H9 (cell line): ENCODE results near the gene OR10H3. TPM values are rescaled to one million over a fixed set of nuclear protein-coding genes. Genes with fewer than 3 reads are reported as not detected.
"Not testable (repeated sequence)": the region's sequence is repeated elsewhere in the genome, so short reads cannot be mapped to it uniquely, and the experiment has no call there.

Source experiments
- DNase-seq: peaks from one replicate; pipeline ENCODE4 v3.0.0-alpha.2; 2017
- H2AFZ ChIP-seq: one replicate; pipeline ENCODE4 v1.6.1; 2013; ENCODE audit warnings: mild to moderate bottlenecking, low read length, control low read depth, moderate library complexity
- H2AK5ac ChIP-seq: 2 replicates; pipeline ENCODE4 v1.6.1; 2013; ENCODE audit warnings: low read length, control low read depth, mixed read lengths; ENCODE audit not compliant: insufficient read length
- H2BK120ac ChIP-seq: one replicate; pipeline ENCODE4 v1.6.1; 2013; ENCODE audit warnings: low read depth, mild to moderate bottlenecking, low read length, control low read depth, inconsistent platforms; ENCODE audit not compliant: poor library complexity, severe bottlenecking
- H2BK12ac ChIP-seq: 2 replicates; pipeline ENCODE4 v1.6.1; 2013; ENCODE audit warnings: low read length, control low read depth, mixed read lengths, low read depth; ENCODE audit not compliant: insufficient read length
- H2BK15ac ChIP-seq: 2 replicates; pipeline ENCODE4 v1.6.1; 2013; ENCODE audit warnings: low read depth, low read length, control low read depth
- H2BK20ac ChIP-seq: one replicate; pipeline ENCODE4 v1.6.1; 2013; ENCODE audit warnings: low read depth, mild to moderate bottlenecking, low read length, control low read depth, inconsistent platforms; ENCODE audit not compliant: poor library complexity, severe bottlenecking
- H2BK5ac ChIP-seq: 2 replicates; pipeline ENCODE4 v1.6.1; 2013; ENCODE audit warnings: low read length, control low read depth, mixed read lengths; ENCODE audit not compliant: insufficient read length
- H3K14ac ChIP-seq: 2 replicates; pipeline ENCODE4 v1.6.1; 2013; ENCODE audit warnings: low read length, control low read depth; ENCODE audit not compliant: insufficient read depth
- H3K18ac ChIP-seq: 2 replicates; pipeline ENCODE4 v1.6.1; 2013; ENCODE audit warnings: low read depth, mild to moderate bottlenecking, mixed read lengths, low read length, control low read depth; ENCODE audit not compliant: insufficient read length
- H3K23ac ChIP-seq: 2 replicates; pipeline ENCODE4 v1.6.1; 2013; ENCODE audit warnings: low read length, control low read depth, mixed read lengths, low read depth; ENCODE audit not compliant: insufficient read length
- H3K23me2 ChIP-seq: 2 replicates; pipeline ENCODE4 v1.6.1; 2013; ENCODE audit warnings: low read depth, mild to moderate bottlenecking, mixed read lengths, low read length, control low read depth; ENCODE audit not compliant: insufficient read length, poor library complexity, severe bottlenecking
- H3K27ac ChIP-seq: 2 replicates; pipeline ENCODE4 v1.5.1; 2013; ENCODE audit warnings: low read length, control low read depth, mixed read lengths, low read depth; ENCODE audit not compliant: insufficient read length
- H3K27me3 ChIP-seq: 2 replicates; pipeline ENCODE4 v1.6.1; 2013; ENCODE audit warnings: low read length, control low read depth, inconsistent platforms; ENCODE audit not compliant: insufficient read depth
- H3K4ac ChIP-seq: 2 replicates; pipeline ENCODE4 v1.6.1; 2013; ENCODE audit warnings: low read depth, mild to moderate bottlenecking, control low read depth, inconsistent platforms, low read length, moderate library complexity
- H3K4me1 ChIP-seq: 2 replicates; pipeline ENCODE4 v1.6.1; 2013; ENCODE audit warnings: low read length, control low read depth, inconsistent platforms; ENCODE audit not compliant: insufficient read depth
- H3K4me2 ChIP-seq: 2 replicates; pipeline ENCODE4 v1.6.1; 2013; ENCODE audit warnings: low read length, control low read depth, mixed read lengths; ENCODE audit not compliant: insufficient read length, insufficient read depth
- H3K56ac ChIP-seq: 2 replicates; pipeline ENCODE4 v1.6.1; 2013; ENCODE audit warnings: low read depth, mild to moderate bottlenecking, mixed read lengths, low read length, control low read depth; ENCODE audit not compliant: insufficient read length
- H3K79me1 ChIP-seq: 2 replicates; pipeline ENCODE4 v1.6.1; 2013; ENCODE audit warnings: low read depth, mild to moderate bottlenecking, moderate library complexity, low read length, control low read depth, inconsistent platforms; ENCODE audit not compliant: insufficient read depth, poor library complexity, severe bottlenecking
- H3K79me2 ChIP-seq: 2 replicates; pipeline ENCODE4 v1.6.1; 2013; ENCODE audit warnings: low read length, control low read depth, inconsistent platforms; ENCODE audit not compliant: insufficient read depth
- H3K9ac ChIP-seq: 2 replicates; pipeline ENCODE4 v1.6.1; 2013; ENCODE audit warnings: low read length, control low read depth, mixed read lengths; ENCODE audit not compliant: insufficient read length; ENCODE audit errors: extremely low read depth
- H3K9me3 ChIP-seq: one replicate; pipeline ENCODE4 v1.6.1; 2013; ENCODE audit warnings: low read depth, low read length, inconsistent platforms; ENCODE audit not compliant: control insufficient read depth
- H3T11ph ChIP-seq: one replicate; pipeline ENCODE4 v1.6.1; 2013; ENCODE audit warnings: mild to moderate bottlenecking, low read length, control low read depth, inconsistent platforms
- H4K20me1 ChIP-seq: one replicate; pipeline ENCODE4 v1.6.1; 2013; ENCODE audit not compliant: control insufficient read depth, insufficient read length, insufficient read depth
- H4K5ac ChIP-seq: 2 replicates; pipeline ENCODE4 v1.6.1; 2013; ENCODE audit warnings: low read depth, mild to moderate bottlenecking, mixed read lengths, low read length, control low read depth; ENCODE audit not compliant: insufficient read length
- H4K8ac ChIP-seq: replicated peaks from 2 replicates; pipeline ENCODE4 v1.6.1; 2013; ENCODE audit warnings: low read length, control low read depth, mixed read lengths, low read depth; ENCODE audit not compliant: insufficient read length
- H4K91ac ChIP-seq: 2 replicates; pipeline ENCODE4 v1.6.1; 2013; ENCODE audit warnings: low read depth, mild to moderate bottlenecking, moderate library complexity, mixed read lengths, low read length, control low read depth; ENCODE audit not compliant: insufficient read length
- H3K27ac Mint-ChIP-seq, 3 experiments: 2 replicates in 2 of 3; 3 replicates in 1 of 3; pipeline ENCODE4 v1.8.0; 2020 to 2021; ENCODE audit warnings: mixed read lengths in 3 of 3, mild to moderate bottlenecking in 1 of 3, moderate library complexity in 1 of 3
- H3K27me3 Mint-ChIP-seq: 2 replicates; pipeline ENCODE4 v1.8.0; 2021; ENCODE audit warnings: low read depth, mild to moderate bottlenecking, moderate library complexity, mixed read lengths
- H3K36me3 Mint-ChIP-seq, 3 experiments: 2 replicates in 2 of 3; 3 replicates in 1 of 3; pipeline ENCODE4 v1.8.0; 2020 to 2021; ENCODE audit warnings: low read depth in 3 of 3, mixed read lengths in 3 of 3; ENCODE audit not compliant: insufficient read depth in 1 of 3
- H3K4me1 Mint-ChIP-seq, 2 experiments: 2 replicates each; pipeline ENCODE4 v1.8.0; 2020; ENCODE audit warnings: mixed read lengths in 2 of 2
- H3K4me3 Mint-ChIP-seq, 2 experiments: 2 replicates in 1 of 2; 3 replicates in 1 of 2; pipeline ENCODE4 v1.8.0; 2020 to 2021; ENCODE audit warnings: mild to moderate bottlenecking in 2 of 2, mixed read lengths in 2 of 2, moderate library complexity in 1 of 2
- H3K9me3 Mint-ChIP-seq, 2 experiments: 2 replicates in 1 of 2; 3 replicates in 1 of 2; pipeline ENCODE4 v1.8.0; 2020; ENCODE audit warnings: mild to moderate bottlenecking in 2 of 2, mixed read lengths in 2 of 2, moderate library complexity in 1 of 2
- CTCF ChIP-seq: fragments of 200-600 bp; sonication (generic); conservative IDR thresholded peaks from 3 replicates; pipeline ENCODE4 v1.8.0; 2021; ENCODE audit warnings: antibody characterized with exemption, mild to moderate bottlenecking
- WGBS: extraction: QIAGEN DNeasy Blood & Tissue Kit; methylation state at CpG from one replicate; pipeline ENCODE4 v1.1.7; 2013; ENCODE audit warnings: missing lambda C conversion rate, low lambda C conversion rate, mixed read lengths; ENCODE audit not compliant: insufficient read length; ENCODE audit errors: extremely low coverage; 5-methylcytosine and 5-hydroxymethylcytosine counted together
- total RNA-seq: library from RNA; stranded (reverse); gene quantifications from 2 replicates; pipeline ENCODE4 v1.2.1, GENCODE V29; 2021

The OR10H3 gene
- total RNA-seq, 1 experiment from 2014 or later: not detected

DNA sequence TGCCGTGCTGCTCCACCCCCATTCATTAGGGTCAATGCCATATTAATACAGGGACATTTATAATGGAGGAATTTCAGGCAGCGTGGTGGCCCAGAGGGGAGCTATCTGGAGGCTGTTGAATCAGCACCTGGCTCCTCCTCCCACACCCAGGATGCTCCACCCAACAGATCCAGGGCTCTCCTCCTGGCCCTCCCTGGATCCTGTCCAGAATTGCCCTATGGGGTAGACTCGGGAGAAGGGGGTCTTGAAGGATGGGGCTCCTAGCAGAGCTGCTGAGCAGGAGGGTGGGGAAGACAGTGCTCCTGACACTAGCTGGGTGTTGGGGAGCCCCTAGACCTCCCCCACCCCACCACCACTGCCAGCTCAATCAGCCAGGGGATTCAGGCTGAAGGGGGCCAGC, 44.4 kb downstream of the OR10H3 start:
- Mint-ChIP-seq H3K9me3 (peaks cover 81 to 89% of the 10 kb centered on the region in 2 experiments), H3K36me3 (peaks cover 11 to 23% (median 15%) of the 10 kb centered on the region in 3 experiments; a peak in 6 of 7 replicates)
- H3K14ac ChIP-seq: no peak overlapping the region

GRCh38 chr19:15782896-15783295, 45.1 kb downstream of the OR10H3 start:
- not testable (repeated sequence) for H3K4ac ChIP-seq, H3K9ac ChIP-seq, H3K56ac ChIP-seq, H2BK120ac ChIP-seq, H2AFZ ChIP-seq, H4K8ac ChIP-seq, H3K27ac Mint-ChIP-seq, H3K4me2 ChIP-seq, H3K4me3 Mint-ChIP-seq, H2BK15ac ChIP-seq, H3K27me3 Mint-ChIP-seq, H3K79me1 ChIP-seq, H4K5ac ChIP-seq, H2BK12ac ChIP-seq, H3K23me2 ChIP-seq, H2BK20ac ChIP-seq, H3K14ac ChIP-seq, H2AK5ac ChIP-seq, DNase-seq, H3K23ac ChIP-seq, H3T11ph ChIP-seq, H2BK5ac ChIP-seq, H4K20me1 ChIP-seq, H3K27me3 ChIP-seq, H3K4me1 ChIP-seq, H3K27ac ChIP-seq, H3K18ac ChIP-seq, H3K79me2 ChIP-seq, H3K4me1 Mint-ChIP-seq, H4K91ac ChIP-seq
- Mint-ChIP-seq H3K9me3 (peaks cover 81 to 89% of the 10 kb centered on the region in 2 experiments), H3K36me3 (peaks cover 7 to 21% (median 17%) of the 10 kb centered on the region in 3 experiments; a peak in 6 of 7 replicates)
- WGBS: no CpG with 5 or more reads among the region's 7 CpGs
- peaks cover 64% of the 10 kb centered on the region for H3K9me3 ChIP-seq

More for the DNA sequence above, 44.4 kb downstream of the OR10H3 start:
- no peak overlapping the region for H3K4ac ChIP-seq
- H3K9me3 ChIP-seq: peaks cover 64% of the 10 kb centered on the region
- no peak overlapping the region for H2BK20ac ChIP-seq
- H3K79me1 ChIP-seq: no peaks in the 10 kb centered on the region
- H4K91ac ChIP-seq: no peak overlapping the region
- no peak overlapping the region for H2BK5ac ChIP-seq
- no CpG with 5 or more reads among the region's 3 CpGs for WGBS
- H2AFZ ChIP-seq: no peak overlapping the region
- no peak overlapping the region for H3K23ac ChIP-seq
- no peak overlapping the region for H2BK15ac ChIP-seq
- H3K4me1 ChIP-seq: no peaks in the 10 kb centered on the region
- H3K9ac ChIP-seq: no peak overlapping the region
- H2BK120ac ChIP-seq: no peak overlapping the region
- H3K27me3 Mint-ChIP-seq: peaks cover 4% of the 10 kb centered on the region
- no peak overlapping the region for H3T11ph ChIP-seq
- no peak overlapping the region for H4K8ac ChIP-seq
- no peak overlapping the region for H3K4me2 ChIP-seq
- H2BK12ac ChIP-seq: no peak overlapping the region
- H3K79me2 ChIP-seq: no peaks in the 10 kb centered on the region
- H3K4me3 Mint-ChIP-seq: no peak overlapping the region
- peaks cover 3% of the 10 kb centered on the region for H4K20me1 ChIP-seq
- TF ChIP-seq CTCF: no peak
- H3K23me2 ChIP-seq: no peaks in the 10 kb centered on the region
- no peak overlapping the region for H3K27ac Mint-ChIP-seq
- no peak overlapping the region for H4K5ac ChIP-seq
- H3K27ac ChIP-seq: no peak overlapping the region
- DNase-seq: no peak
- no peak overlapping the region for H3K18ac ChIP-seq
- H2AK5ac ChIP-seq: no peak overlapping the region
- H3K56ac ChIP-seq: no peak overlapping the region
- H3K4me1 Mint-ChIP-seq: no peaks in the 10 kb centered on the region
- H3K27me3 ChIP-seq: no peaks in the 10 kb centered on the region
